Neuronal stem cell (in vitro differentiated cells): ENCODE results near the gene COX7B.

Experiments used
- DNase-seq: peaks from one replicate; pipeline ENCODE4 v3.0.0-alpha.2; 2013; ENCODE audit warnings: low spot score
- H2AFZ ChIP-seq: one replicate; pipeline ENCODE4 v1.6.1; 2013; ENCODE audit warnings: mild to moderate bottlenecking, low read length, inconsistent platforms
- H2AK5ac ChIP-seq: 2 replicates; pipeline ENCODE4 v1.6.1; 2013; ENCODE audit warnings: low read depth, mild to moderate bottlenecking, inconsistent platforms, low read length, moderate library complexity, mixed read lengths
- H2BK120ac ChIP-seq: 2 replicates; pipeline ENCODE4 v1.6.1; 2013; ENCODE audit warnings: low read depth, mild to moderate bottlenecking, inconsistent platforms, low read length, moderate library complexity, mixed read lengths
- H2BK12ac ChIP-seq: one replicate; pipeline ENCODE4 v1.6.1; 2013; ENCODE audit warnings: low read length, inconsistent platforms
- H2BK15ac ChIP-seq: 2 replicates; pipeline ENCODE4 v1.6.1; 2013; ENCODE audit warnings: mild to moderate bottlenecking, low read length, inconsistent platforms, mixed read lengths
- H2BK5ac ChIP-seq: one replicate; pipeline ENCODE4 v1.6.1; 2013; ENCODE audit warnings: inconsistent platforms, mild to moderate bottlenecking, low read length, moderate library complexity
- H3K14ac ChIP-seq: one replicate; pipeline ENCODE4 v1.6.1; 2013; ENCODE audit warnings: low read length, inconsistent platforms
- H3K18ac ChIP-seq: 2 replicates; pipeline ENCODE4 v1.6.1; 2013; ENCODE audit warnings: low read length, inconsistent platforms
- H3K23ac ChIP-seq: 2 replicates; pipeline ENCODE4 v1.6.1; 2013; ENCODE audit warnings: low read depth, mild to moderate bottlenecking, mixed read lengths, low read length, inconsistent platforms; ENCODE audit not compliant: poor library complexity
- H3K27ac ChIP-seq: replicated peaks from 3 replicates; pipeline ENCODE4 v1.5.1; 2013; ENCODE audit warnings: low read length, inconsistent platforms
- H3K27me3 ChIP-seq, 3 experiments: 2 replicates each; pipeline ENCODE4 v1.6.1; 2013; ENCODE audit warnings: low read length in 3 of 3, mild to moderate bottlenecking in 2 of 3, inconsistent platforms in 1 of 3, low read depth in 1 of 3, mixed read lengths in 1 of 3, moderate library complexity in 1 of 3; ENCODE audit not compliant: control insufficient read depth in 3 of 3, insufficient read depth in 3 of 3
- H3K36me3 ChIP-seq, 2 donors: replicated peaks in 1 of 2; 2 replicates each; pipeline ENCODE4 v1.6.1; 2013; ENCODE audit warnings: low read length in 2 of 2; ENCODE audit not compliant: control insufficient read depth in 2 of 2, insufficient read depth in 2 of 2
- H3K4ac ChIP-seq: 2 replicates; pipeline ENCODE4 v1.6.1; 2013; ENCODE audit warnings: inconsistent platforms, mild to moderate bottlenecking, low read length, moderate library complexity
- H3K4me1 ChIP-seq, 2 donors: 1 replicate in 1 of 2; 2 replicates in 1 of 2; pipeline ENCODE4 v1.6.1; 2013; ENCODE audit warnings: low read length in 2 of 2, low read depth in 1 of 2; ENCODE audit not compliant: control insufficient read depth in 2 of 2, insufficient read depth in 1 of 2
- H3K4me2 ChIP-seq: one replicate; pipeline ENCODE4 v1.6.1; 2013; ENCODE audit warnings: mild to moderate bottlenecking, low read length, inconsistent platforms; ENCODE audit not compliant: insufficient read depth, poor library complexity, severe bottlenecking
- H3K4me3 ChIP-seq, 2 donors: 2 replicates each; pipeline ENCODE4 v1.5.1; 2013; ENCODE audit warnings: low read length in 2 of 2, mild to moderate bottlenecking in 2 of 2, inconsistent platforms in 1 of 2, moderate library complexity in 1 of 2
- H3K79me1 ChIP-seq: one replicate; pipeline ENCODE4 v1.6.1; 2013; ENCODE audit warnings: low read depth, mild to moderate bottlenecking, inconsistent platforms, low read length, moderate library complexity
- H3K9ac ChIP-seq: one replicate; pipeline ENCODE4 v1.6.1; 2013; ENCODE audit warnings: mild to moderate bottlenecking, low read depth, low read length, inconsistent platforms; ENCODE audit not compliant: poor library complexity
- H3K9me3 ChIP-seq, 2 donors: replicated peaks in 1 of 2; 2 replicates each; pipeline versions ENCODE3 to v1.6.1; 2013; ENCODE audit warnings: low read length in 2 of 2, mild to moderate bottlenecking in 2 of 2, inconsistent platforms in 1 of 2, low read depth in 1 of 2, mixed read lengths in 1 of 2, moderate library complexity in 1 of 2; ENCODE audit not compliant: control insufficient read depth in 2 of 2, insufficient read depth in 1 of 2
- H4K8ac ChIP-seq: one replicate; pipeline ENCODE4 v1.6.1; 2013; ENCODE audit warnings: low read depth, mild to moderate bottlenecking, inconsistent platforms, low read length, moderate library complexity
- H4K91ac ChIP-seq: one replicate; pipeline ENCODE4 v1.6.1; 2013; ENCODE audit warnings: low read length, low read depth, mild to moderate bottlenecking, inconsistent platforms; ENCODE audit not compliant: poor library complexity
- WGBS, 2 donors: extraction: QIAGEN DNeasy Blood & Tissue Kit; methylation state at CpG; one replicate each; pipeline ENCODE4 v1.1.7; 2013; ENCODE audit warnings: missing lambda C conversion rate in 2 of 2, mixed read lengths in 1 of 2; ENCODE audit not compliant: insufficient read length in 2 of 2, insufficient replicate concordance in 1 of 2; ENCODE audit errors: extremely low coverage in 2 of 2; 5-methylcytosine and 5-hydroxymethylcytosine counted together

Gene COX7B

GRCh38 chrX:77893713-77894112 lies 5.6 kb upstream of the COX7B start:
- Histone ChIP-seq H3K27ac (no peak overlapping the region), H3K9ac (no peak overlapping the region), H3K27me3 (no peaks in the 10 kb centered on the region), H3K4me3 (peak overlapping the region in 1 of 2 donors; percentile 75), H3K4ac (no peak overlapping the region), H4K8ac (no peak overlapping the region), H3K4me2 (no peak overlapping the region), H2AK5ac (no peak overlapping the region), H3K79me1 (no peaks in the 10 kb centered on the region), H2AFZ (no peak overlapping the region), H3K4me1 (no peaks in the 10 kb centered on the region), H3K14ac (no peak overlapping the region), H2BK12ac (no peak overlapping the region), H2BK5ac (no peak overlapping the region), H2BK120ac (no peak overlapping the region), H3K18ac (no peak overlapping the region), H3K23ac (no peak overlapping the region), H3K36me3 (peaks cover 0 to 2% of the 10 kb centered on the region in 2 donors), H4K91ac (no peak overlapping the region), H3K9me3 (no peaks in the 10 kb centered on the region), H2BK15ac (no peak overlapping the region)
- WGBS, 2 donors: no CpG with 5 or more reads among the region's 10 CpGs
- no peak for DNase-seq

GRCh38 chrX:77894921-77895886 lies 4.1 kb upstream of the COX7B start, which contains the start of gene MAGT1:
TSS of gene MAGT1 (minus strand) at chrX:77895435. CDS start at chrX:77895410, 25 bp downstream.
- no peak within 1 kb of the TSS for H2BK12ac ChIP-seq
- peak within 1 kb of the TSS; percentile 18 for H3K4me2 ChIP-seq
- no CpG with 5 or more reads among the region's 49 CpGs for whole genome bisulfite sequencing, 2 donors
- peak within 1 kb of the TSS; percentile 61 for H3K27ac ChIP-seq
- H3K14ac ChIP-seq: no peak within 1 kb of the TSS
- no peak within 1 kb of the TSS for H3K18ac ChIP-seq
- peak; percentile 93 for DNase-seq
- H2AFZ ChIP-seq: peak within 1 kb of the TSS; percentile 84
- no peak within 1 kb of the TSS for H2BK5ac ChIP-seq
- H3K4ac ChIP-seq: no peak within 1 kb of the TSS
- no peak within 1 kb of the TSS for H2BK120ac ChIP-seq
- no peaks in the 10 kb centered on the region for H3K4me1 ChIP-seq
- no peak within 1 kb of the TSS for H2BK15ac ChIP-seq
- no peak within 1 kb of the TSS for H4K91ac ChIP-seq
- H3K4me3 ChIP-seq: peak within 1 kb of the TSS; percentile 75 to 90
- H3K79me1 ChIP-seq: no peaks in the 10 kb centered on the region
- H4K8ac ChIP-seq: no peak within 1 kb of the TSS
- H3K27me3 ChIP-seq: no peaks in the 10 kb centered on the region
- H2AK5ac ChIP-seq: no peak within 1 kb of the TSS
- peak within 1 kb of the TSS; percentile 70 for H3K9ac ChIP-seq
- no peak within 1 kb of the TSS for H3K23ac ChIP-seq
- no peaks in the 10 kb centered on the region for H3K9me3 ChIP-seq
- peaks cover 0 to 2% of the 10 kb centered on the region in 2 donors for H3K36me3 ChIP-seq

- Histone ChIP-seq H3K9ac (no peak overlapping the region), H2BK12ac (no peak overlapping the region), H2AFZ (no peak overlapping the region), H2AK5ac (no peak overlapping the region), H4K8ac (no peak overlapping the region), H2BK120ac (no peak overlapping the region), H2BK15ac (no peak overlapping the region), H3K14ac (no peak overlapping the region), H3K36me3 (peaks cover 0 to 36% of the 10 kb centered on the region in 2 donors), H3K4me2 (no peak overlapping the region), H3K23ac (no peak overlapping the region), H3K27me3 (no peaks in the 10 kb centered on the region), H3K9me3 (peaks cover 0 to 2% of the 10 kb centered on the region in 2 donors), H2BK5ac (no peak overlapping the region), H4K91ac (no peak overlapping the region), H3K4ac (no peak overlapping the region), H3K27ac (no peak overlapping the region), H3K18ac (no peak overlapping the region), H3K4me1 (no peaks in the 10 kb centered on the region), H3K79me1 (no peaks in the 10 kb centered on the region), H3K4me3 (peak overlapping the region in 1 of 2 donors; percentile 52)
- no peak for DNase-seq
- no CpG with 5 or more reads among the region's 1 CpG for WGBS, 2 donors
These were observed 1.4 kb downstream of the COX7B start for GRCh38 chrX:77900688-77901087.

GRCh38 chrX:77901506-77901905 lies 2.2 kb downstream of the COX7B start:
- Histone ChIP-seq H3K9me3 (peaks cover 0 to 2% of the 10 kb centered on the region in 2 donors), H3K4me3 (no peak overlapping the region), H4K8ac (no peak overlapping the region), H2AFZ (no peak overlapping the region), H3K18ac (no peak overlapping the region), H2AK5ac (no peak overlapping the region), H4K91ac (no peak overlapping the region), H3K4me2 (no peak overlapping the region), H3K27me3 (no peaks in the 10 kb centered on the region), H3K79me1 (no peaks in the 10 kb centered on the region), H2BK15ac (no peak overlapping the region), H2BK12ac (no peak overlapping the region), H3K4me1 (no peaks in the 10 kb centered on the region), H3K9ac (no peak overlapping the region), H3K14ac (no peak overlapping the region), H3K23ac (no peak overlapping the region), H3K4ac (no peak overlapping the region), H2BK120ac (no peak overlapping the region), H3K27ac (no peak overlapping the region), H3K36me3 (peaks cover 0 to 38% of the 10 kb centered on the region in 2 donors), H2BK5ac (no peak overlapping the region)
- no peak for DNase-seq
- WGBS, 2 donors: no CpG with 5 or more reads among the region's 5 CpGs
